K562 (cell line): Measurements from ENCODE around the gene NRSN2. TPM values are rescaled to one million over a fixed set of nuclear protein-coding genes. Genes with fewer than 3 reads are reported as not detected.

Experiments
- CCAR2 ChIP-seq: fragments of 200-400 bp; formaldehyde crosslinking; IDR thresholded peaks from 2 replicates; pipeline ENCODE4 v1.6.1; 2017; ENCODE audit warnings: mild to moderate bottlenecking, low read depth, low read length
- CEBPB ChIP-seq: fragments of 450-650 bp; IDR thresholded peaks from 2 replicates; pipeline ENCODE4 v1.6.1; 2016; ENCODE audit warnings: missing genetic modification characterization, missing compliant biosample characterization
- E2F3 ChIP-seq: fragments of 250-450 bp; sonication (Bioruptor Pico); IDR thresholded peaks from 2 replicates; pipeline ENCODE4 v1.4.0; 2020; ENCODE audit warnings: mild to moderate bottlenecking
- HMGXB4 ChIP-seq: sonication (generic); formaldehyde crosslinking; IDR thresholded peaks from 2 replicates; pipeline ENCODE4 v1.8.1; 2023; ENCODE audit warnings: mild to moderate bottlenecking, missing genetic modification reagents
- IFI16 ChIP-seq: fragments of 250-450 bp; sonication (Bioruptor Pico); IDR thresholded peaks from 2 replicates; pipeline ENCODE4 v2.1.2; 2022; ENCODE audit warnings: mild to moderate bottlenecking, inconsistent platforms
- KAT2B ChIP-seq: IDR thresholded peaks from one replicate; pipeline ENCODE4 v1.6.1; 2012; ENCODE audit warnings: low read depth, mild to moderate bottlenecking, control low read depth, inconsistent platforms, low read length, moderate library complexity
- PHTF2 ChIP-seq: fragments of 250-450 bp; sonication (Bioruptor Pico); IDR thresholded peaks from 2 replicates; pipeline ENCODE4 v1.5.0; 2021; ENCODE audit warnings: mild to moderate bottlenecking
- POLR2G ChIP-seq: fragments of 200-400 bp; formaldehyde crosslinking; IDR thresholded peaks from 2 replicates; pipeline ENCODE4 v1.6.1; 2017; ENCODE audit warnings: low read depth, mild to moderate bottlenecking, antibody characterized with exemption, low read length, moderate library complexity
- TCF7L2 ChIP-seq: fragments of 150-350 bp; IDR thresholded peaks from 2 replicates; pipeline ENCODE4 v1.6.1; 2016; ENCODE audit warnings: low read depth, mild to moderate bottlenecking, low read length, moderate library complexity
- THAP12 ChIP-seq: fragments of 250-450 bp; sonication (Bioruptor Pico); IDR thresholded peaks from 2 replicates; pipeline ENCODE4 v1.9.0; 2021; ENCODE audit warnings: mild to moderate bottlenecking, inconsistent platforms
- ZNF584 ChIP-seq: fragments of 200-800 bp; sonication (Bioruptor generic); IDR thresholded peaks from 2 replicates; pipeline ENCODE4 v1.6.1; 2016; ENCODE audit warnings: low read depth, mild to moderate bottlenecking, missing genetic modification characterization, missing compliant biosample characterization
- polyA plus RNA-seq, 8 experiments: library from polyadenylated mRNA; depleted of rRNA in 4 of 8; stranded (reverse) in 5 of 8; unstranded in 3 of 8; fragments of >200 nt; fragmentation: Nextera tagmentation in 2 of 8; fragmentation: Illumina TruSeq in 1 of 8; extraction: Ambion mirVana in 2 of 8; extraction: Trizol in 1 of 8; gene quantifications; 2 replicates each; pipeline versions ENCODE4 v1.2.1 to v1.2.3, GENCODE V29; 2011 to 2014; ENCODE audit warnings: inconsistent platforms in 1 of 8, missing spikeins in 1 of 8
- total RNA-seq, 7 experiments: library from RNA; depleted of rRNA in 6 of 7; stranded (reverse); fragments of >200 nt in 6 of 7; fragmentation: Illumina TruSeq in 2 of 7; extraction: Trizol in 2 of 7; gene quantifications; 2 replicates each; pipeline versions ENCODE4 v1.2.1 to v1.2.3, GENCODE V29; 2011 to 2021; ENCODE audit warnings: low replicate concordance in 1 of 7

Gene NRSN2
- total and polyA plus RNA-seq, 9 of the 15 experiments (the other 6 are each of a cell fraction or from before 2014, with no cell fraction given) = 7.5 to 29.7 (median 11.1) TPM

- TF ChIP-seq CCAR2 (no peak), PHTF2 (no peak), ZNF584 (CRISPR knock-in tag) (peak; percentile 66; the same call in 1 of the 2 replicates), THAP12 (CRISPR knock-in tag) (0 out of 2 replicates have a peak, but pooled peaks have one; percentile 29), CEBPB (tag) (peak; percentile 91), TCF7L2 (no peak), POLR2G (peak; percentile 86), HMGXB4 (no peak), KAT2B (no peak), IFI16 (CRISPR knock-in tag) (no peak), E2F3 (0 out of 2 replicates have a peak, but pooled peaks have one; percentile 43)
These were observed 34.1 kb downstream of the NRSN2 start (continued) for GRCh38 chr20:380763-381580.
